Measurements from ENCODE around the gene EPB41L3. TPM values are rescaled to one million over a fixed set of nuclear protein-coding genes. Genes with fewer than 3 reads are reported as not detected.

EPB41L3 gene
- total RNA-seq, 5 donors from 2014 or later (not counting 1 experiment from before 2014, with no cell fraction given), result 0.41 to 3.8 (median 3.6) TPM

DNA sequence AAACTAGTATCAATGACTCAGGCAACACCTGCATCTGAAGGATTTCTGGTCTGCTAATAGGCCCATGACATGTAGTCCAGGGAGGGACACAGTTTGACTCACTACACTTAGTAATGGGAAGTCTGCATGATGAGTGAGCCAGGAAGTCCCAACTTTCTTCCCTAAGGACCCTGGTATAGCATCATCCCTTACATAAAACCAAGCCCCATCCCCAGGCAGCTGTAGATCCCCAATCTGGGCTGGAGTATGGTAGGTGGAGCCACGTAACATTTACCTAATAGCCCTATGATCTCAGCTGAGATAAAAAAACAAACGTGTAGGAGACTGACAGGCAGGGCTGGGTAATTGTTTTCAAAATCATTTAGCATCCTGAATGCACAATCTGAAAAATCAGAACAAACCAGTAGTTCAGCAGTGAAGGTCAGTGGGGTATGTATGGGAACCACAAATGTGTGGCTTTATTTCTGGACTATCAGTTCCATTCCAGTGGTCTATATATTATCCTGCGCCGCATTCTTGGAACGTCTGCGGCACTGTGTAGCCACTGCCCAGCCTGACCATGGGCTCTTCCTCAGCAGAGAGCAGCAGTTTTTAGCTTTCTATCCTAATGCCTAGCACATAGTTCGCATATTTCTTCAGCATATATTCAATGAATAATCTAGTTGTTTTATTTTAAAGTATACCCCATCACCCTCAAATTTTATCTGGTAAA is 33.5 kb downstream of the EPB41L3 start:
- H3K27ac ChIP-seq (ENCODE audit: low read length), result no peak overlapping the region
- no peak overlapping the region for H3K4me3 Mint-ChIP-seq
- no CpG with 5 or more reads among the region's 7 CpGs for WGBS (ENCODE audit: insufficient coverage)
- no peak overlapping the region for H3K4me3 ChIP-seq (ENCODE audit: control insufficient read depth in 1 of 2, extremely low read depth in 1 of 2, low read length in 1 of 2)
- H3K27me3 Mint-ChIP-seq, result peaks cover 8 to 36% of the 10 kb centered on the region in 2 donors
- no peaks in the 10 kb centered on the region for H3K9me3 Mint-ChIP-seq
- H3K4me1 ChIP-seq (ENCODE audit: control insufficient read depth in 1 of 2, extremely low read depth in 1 of 2, insufficient read depth in 2 of 2, low read length in 2 of 2), result no peaks in the 10 kb centered on the region
- ChIA-PET CTCF (no interaction called here), POLR2A (no interaction called here)
- H3K36me3 ChIP-seq (ENCODE audit: control insufficient read depth in 2 of 2, extremely low read depth in 1 of 2, insufficient read depth in 1 of 2, low read length in 1 of 2), result no peaks in the 10 kb centered on the region
- peaks cover 0 to 2% (median under 1%) of the 10 kb centered on the region in 3 donors for H3K4me1 Mint-ChIP-seq
- no peak overlapping the region for H3K27ac Mint-ChIP-seq
- DNase-seq, result no peak
- H3K9me3 ChIP-seq, result no peaks in the 10 kb centered on the region
- no peak for ATAC-seq (replicated peaks in 1 of 4)
- H3K36me3 Mint-ChIP-seq, result no peaks in the 10 kb centered on the region
- H3K27me3 ChIP-seq (replicated peaks in 1 of 2; ENCODE audit: control insufficient read depth in 2 of 2, extremely low read depth in 1 of 2, insufficient read depth in 2 of 2, low read length in 1 of 2), result peaks cover 0 to 6% of the 10 kb centered on the region in 2 experiments

GRCh38 chr18:5508821-5509220 is 35.0 kb downstream of the EPB41L3 start:
- Histone ChIP-seq H3K4me3 (ENCODE audit: control insufficient read depth in 1 of 2, extremely low read depth in 1 of 2, low read length in 1 of 2) (no peak overlapping the region), H3K27ac (ENCODE audit: low read length) (no peak overlapping the region), H3K27me3 (replicated peaks in 1 of 2; ENCODE audit: control insufficient read depth in 2 of 2, extremely low read depth in 1 of 2, insufficient read depth in 2 of 2, low read length in 1 of 2) (peaks cover 0 to 8% of the 10 kb centered on the region in 2 experiments), H3K9me3 (no peaks in the 10 kb centered on the region), H3K36me3 (ENCODE audit: control insufficient read depth in 2 of 2, extremely low read depth in 1 of 2, insufficient read depth in 1 of 2, low read length in 1 of 2) (no peaks in the 10 kb centered on the region), H3K4me1 (ENCODE audit: control insufficient read depth in 1 of 2, extremely low read depth in 1 of 2, insufficient read depth in 2 of 2, low read length in 2 of 2) (no peaks in the 10 kb centered on the region)
- ATAC-seq (replicated peaks in 1 of 4) (no peak), DNase-seq (no peak)
- no peaks in the 10 kb centered on the region for H3K9me3 Mint-ChIP-seq
- 75% methylated on average over 1 of the region's 2 CpGs for WGBS (ENCODE audit: insufficient coverage)
- POLR2A ChIA-PET, result interaction anchor here in 1 of 2 donors (0.6 kb wide), 1 partner anchor 369 kb away, joined by 3 read pairs; no protein-coding TSS in a partner anchor
- H3K36me3 Mint-ChIP-seq, result no peaks in the 10 kb centered on the region
- no peaks in the 10 kb centered on the region for H3K4me1 Mint-ChIP-seq
- H3K27me3 Mint-ChIP-seq, result peaks cover 8 to 40% of the 10 kb centered on the region in 2 donors
- CTCF ChIA-PET, result interaction anchor here in 1 of 2 donors (0.7 to 1.2 kb wide), 2 partner anchors 10 to 1158 kb away, joined by 3 read pairs; no protein-coding TSS in a partner anchor
- no peak overlapping the region for H3K27ac Mint-ChIP-seq
- H3K4me3 Mint-ChIP-seq, result no peak overlapping the region

GRCh38 chr18:5507756-5508155 is 36.0 kb downstream of the EPB41L3 start:
- no peak overlapping the region for H3K27ac Mint-ChIP-seq
- Histone ChIP-seq H3K9me3 (no peaks in the 10 kb centered on the region), H3K4me3 (ENCODE audit: control insufficient read depth in 1 of 2, extremely low read depth in 1 of 2, low read length in 1 of 2) (no peak overlapping the region), H3K27ac (ENCODE audit: low read length) (no peak overlapping the region), H3K27me3 (replicated peaks in 1 of 2; ENCODE audit: control insufficient read depth in 2 of 2, extremely low read depth in 1 of 2, insufficient read depth in 2 of 2, low read length in 1 of 2) (peaks cover 0 to 8% of the 10 kb centered on the region in 2 experiments), H3K36me3 (ENCODE audit: control insufficient read depth in 2 of 2, extremely low read depth in 1 of 2, insufficient read depth in 1 of 2, low read length in 1 of 2) (no peaks in the 10 kb centered on the region), H3K4me1 (ENCODE audit: control insufficient read depth in 1 of 2, extremely low read depth in 1 of 2, insufficient read depth in 2 of 2, low read length in 2 of 2) (no peaks in the 10 kb centered on the region)
- DNase-seq (no peak), ATAC-seq (replicated peaks in 1 of 4) (no peak)
- ChIA-PET CTCF (interaction anchor here in 1 of 2 donors (1.2 kb wide), 1 partner anchor 9 kb away, joined by 3 read pairs; no protein-coding TSS in a partner anchor), POLR2A (no interaction called here)
- no peak overlapping the region for H3K4me3 Mint-ChIP-seq
- WGBS (ENCODE audit: insufficient coverage), result 40% methylated on average over 1 of the region's 2 CpGs
- H3K9me3 Mint-ChIP-seq, result no peaks in the 10 kb centered on the region
- peaks cover 8 to 40% of the 10 kb centered on the region in 2 donors for H3K27me3 Mint-ChIP-seq
- H3K4me1 Mint-ChIP-seq, result no peaks in the 10 kb centered on the region
- H3K36me3 Mint-ChIP-seq, result no peaks in the 10 kb centered on the region

DNA sequence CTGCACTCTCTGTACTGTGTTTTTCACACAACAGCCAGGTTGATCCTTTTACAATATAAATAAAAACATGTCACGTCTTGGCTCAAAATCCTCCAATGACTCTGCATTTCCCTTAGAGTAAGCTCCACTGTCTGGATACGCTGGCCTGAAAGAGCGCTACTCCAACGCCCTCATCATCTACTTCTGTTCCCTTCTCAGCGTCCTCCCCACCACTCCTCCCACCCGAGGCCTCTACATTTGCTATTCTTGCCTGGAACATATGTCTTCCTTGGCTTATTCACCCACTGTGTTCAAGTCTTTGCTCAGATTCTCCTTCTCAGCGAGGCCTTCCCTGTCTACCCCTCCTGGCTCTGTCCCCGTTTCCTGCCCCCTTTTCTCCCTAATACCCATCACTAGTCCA is 37.6 kb downstream of the EPB41L3 start:
- POLR2A ChIA-PET, result no interaction called here
- Mint-ChIP-seq H3K27ac (no peak overlapping the region), H3K36me3 (no peaks in the 10 kb centered on the region), H3K4me3 (no peak overlapping the region), H3K27me3 (peaks cover 8 to 31% of the 10 kb centered on the region in 2 donors), H3K4me1 (no peaks in the 10 kb centered on the region), H3K9me3 (no peaks in the 10 kb centered on the region)
- Histone ChIP-seq H3K4me1 (ENCODE audit: control insufficient read depth in 1 of 2, extremely low read depth in 1 of 2, insufficient read depth in 2 of 2, low read length in 2 of 2) (no peaks in the 10 kb centered on the region), H3K36me3 (ENCODE audit: control insufficient read depth in 2 of 2, extremely low read depth in 1 of 2, insufficient read depth in 1 of 2, low read length in 1 of 2) (no peaks in the 10 kb centered on the region), H3K27ac (ENCODE audit: low read length) (no peak overlapping the region), H3K4me3 (ENCODE audit: control insufficient read depth in 1 of 2, extremely low read depth in 1 of 2, low read length in 1 of 2) (no peak overlapping the region), H3K27me3 (replicated peaks in 1 of 2; ENCODE audit: control insufficient read depth in 2 of 2, extremely low read depth in 1 of 2, insufficient read depth in 2 of 2, low read length in 1 of 2) (peaks cover 0 to 8% of the 10 kb centered on the region in 2 experiments), H3K9me3 (no peaks in the 10 kb centered on the region)
- ATAC-seq (replicated peaks in 1 of 4), result no peak
- DNase-seq, result no peak
- WGBS (ENCODE audit: insufficient coverage), result 78% methylated on average over 8 of the region's 8 CpGs
- CTCF ChIA-PET, result no interaction called here

DNA sequence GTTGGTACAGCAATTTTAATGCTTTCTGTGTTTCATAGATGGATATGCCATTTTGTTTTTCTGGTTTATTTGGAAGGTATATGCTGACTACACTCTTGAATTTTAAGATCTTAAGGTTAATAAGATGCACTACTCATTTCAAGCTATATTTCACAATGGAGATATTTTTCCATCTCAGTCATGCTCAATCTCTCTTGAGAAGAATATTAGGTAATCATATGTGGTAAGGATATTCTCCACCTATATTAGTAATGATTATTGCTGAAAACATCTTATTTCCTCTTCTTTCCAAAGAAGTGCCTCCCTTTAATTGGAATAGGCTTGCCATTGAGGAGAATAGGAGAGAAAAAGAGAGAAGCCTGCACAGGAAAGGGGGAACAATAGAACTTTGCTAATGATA is 40.1 kb downstream of the EPB41L3 start:
- no peaks in the 10 kb centered on the region for H3K4me1 Mint-ChIP-seq
- no peak overlapping the region for H3K27ac Mint-ChIP-seq
- Histone ChIP-seq H3K4me3 (ENCODE audit: control insufficient read depth in 1 of 2, extremely low read depth in 1 of 2, low read length in 1 of 2) (no peak overlapping the region), H3K9me3 (no peaks in the 10 kb centered on the region), H3K27me3 (replicated peaks in 1 of 2; ENCODE audit: control insufficient read depth in 2 of 2, extremely low read depth in 1 of 2, insufficient read depth in 2 of 2, low read length in 1 of 2) (peaks cover 0 to 8% of the 10 kb centered on the region in 2 experiments), H3K27ac (ENCODE audit: low read length) (no peak overlapping the region), H3K4me1 (ENCODE audit: control insufficient read depth in 1 of 2, extremely low read depth in 1 of 2, insufficient read depth in 2 of 2, low read length in 2 of 2) (no peaks in the 10 kb centered on the region), H3K36me3 (ENCODE audit: control insufficient read depth in 2 of 2, extremely low read depth in 1 of 2, insufficient read depth in 1 of 2, low read length in 1 of 2) (no peaks in the 10 kb centered on the region)
- ChIA-PET POLR2A (no interaction called here), CTCF (no interaction called here)
- H3K9me3 Mint-ChIP-seq, result no peaks in the 10 kb centered on the region
- no peak overlapping the region for H3K4me3 Mint-ChIP-seq
- DNase-seq (no peak), ATAC-seq (replicated peaks in 1 of 4) (no peak)
- H3K36me3 Mint-ChIP-seq, result no peaks in the 10 kb centered on the region
- peaks cover 8 to 20% of the 10 kb centered on the region in 2 donors for H3K27me3 Mint-ChIP-seq

GRCh38 chr18:5500158-5500939 is 43.4 kb downstream of the EPB41L3 start:
- Histone ChIP-seq H3K4me1 (ENCODE audit: control insufficient read depth in 1 of 2, extremely low read depth in 1 of 2, insufficient read depth in 2 of 2, low read length in 2 of 2) (no peaks in the 10 kb centered on the region), H3K36me3 (ENCODE audit: control insufficient read depth in 2 of 2, extremely low read depth in 1 of 2, insufficient read depth in 1 of 2, low read length in 1 of 2) (no peaks in the 10 kb centered on the region), H3K4me3 (ENCODE audit: control insufficient read depth in 1 of 2, extremely low read depth in 1 of 2, low read length in 1 of 2) (no peak overlapping the region), H3K27me3 (replicated peaks in 1 of 2; ENCODE audit: control insufficient read depth in 2 of 2, extremely low read depth in 1 of 2, insufficient read depth in 2 of 2, low read length in 1 of 2) (peaks cover 0 to 2% of the 10 kb centered on the region in 2 experiments), H3K9me3 (no peaks in the 10 kb centered on the region), H3K27ac (ENCODE audit: low read length) (no peak overlapping the region)
- Mint-ChIP-seq H3K27me3 (peaks cover 0 to 8% of the 10 kb centered on the region in 2 donors), H3K4me3 (no peak overlapping the region), H3K36me3 (no peaks in the 10 kb centered on the region), H3K27ac (no peak overlapping the region), H3K9me3 (no peaks in the 10 kb centered on the region), H3K4me1 (no peaks in the 10 kb centered on the region)
- ChIA-PET CTCF (no interaction called here), POLR2A (no interaction called here)
- 63% methylated on average over 3 of the region's 7 CpGs for WGBS (ENCODE audit: insufficient coverage)
- ATAC-seq (replicated peaks in 1 of 4), result no peak
- no peak for DNase-seq

All from T-cell (primary cell).